Body of pancreas (tissue), 4 donors: Measurements from ENCODE around the gene ANKS1B.

Source experiments
- POLR2A ChIP-seq, 3 donors: fragments of 450-650 bp; IDR thresholded peaks; one replicate each; pipeline ENCODE4 v1.6.1; 2016; ENCODE audit warnings: antibody characterized with exemption in 3 of 3, mild to moderate bottlenecking in 2 of 3
- TF ChIP-seq, protein P1 (sequence below), 7 experiments: fragments of 450-650 bp in 4 of 7; fragments of 200-600 bp in 3 of 7; sonication (generic) in 3 of 7; IDR thresholded peaks; one replicate each; pipeline ENCODE4 v1.5.1; 2016 to 2019; ENCODE audit warnings: antibody characterized with exemption in 7 of 7

DNA sequence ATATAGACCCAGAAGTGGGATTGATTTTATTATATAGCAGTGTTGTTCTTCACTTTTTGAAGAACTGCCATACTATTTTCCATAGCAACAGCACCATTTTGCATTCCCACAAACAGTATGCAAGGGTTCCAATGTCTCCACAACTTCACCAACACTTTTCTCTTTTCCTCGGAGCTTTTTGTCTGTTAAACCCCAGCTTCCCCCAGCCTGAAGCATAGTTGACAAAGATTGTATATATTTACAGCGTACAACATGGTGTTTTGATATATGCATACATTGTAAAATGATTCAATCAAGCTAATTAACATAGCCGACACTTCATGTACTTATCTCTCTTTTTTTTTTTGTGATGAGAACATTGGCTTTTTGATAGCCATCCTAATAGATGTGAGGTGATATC lies 982.6 kb downstream of the ANKS1B start:
- TF ChIP-seq, protein P1, sequence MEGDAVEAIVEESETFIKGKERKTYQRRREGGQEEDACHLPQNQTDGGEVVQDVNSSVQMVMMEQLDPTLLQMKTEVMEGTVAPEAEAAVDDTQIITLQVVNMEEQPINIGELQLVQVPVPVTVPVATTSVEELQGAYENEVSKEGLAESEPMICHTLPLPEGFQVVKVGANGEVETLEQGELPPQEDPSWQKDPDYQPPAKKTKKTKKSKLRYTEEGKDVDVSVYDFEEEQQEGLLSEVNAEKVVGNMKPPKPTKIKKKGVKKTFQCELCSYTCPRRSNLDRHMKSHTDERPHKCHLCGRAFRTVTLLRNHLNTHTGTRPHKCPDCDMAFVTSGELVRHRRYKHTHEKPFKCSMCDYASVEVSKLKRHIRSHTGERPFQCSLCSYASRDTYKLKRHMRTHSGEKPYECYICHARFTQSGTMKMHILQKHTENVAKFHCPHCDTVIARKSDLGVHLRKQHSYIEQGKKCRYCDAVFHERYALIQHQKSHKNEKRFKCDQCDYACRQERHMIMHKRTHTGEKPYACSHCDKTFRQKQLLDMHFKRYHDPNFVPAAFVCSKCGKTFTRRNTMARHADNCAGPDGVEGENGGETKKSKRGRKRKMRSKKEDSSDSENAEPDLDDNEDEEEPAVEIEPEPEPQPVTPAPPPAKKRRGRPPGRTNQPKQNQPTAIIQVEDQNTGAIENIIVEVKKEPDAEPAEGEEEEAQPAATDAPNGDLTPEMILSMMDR (IDR thresholded peaks at IDR 0.05) = no peak
- no peak for TF ChIP-seq POLR2A (IDR thresholded peaks at IDR 0.05)
